Stimulated activated CD4-positive, alpha-beta T cell treated with anti-CD3 and anti-CD28 coated beads, Interleukin-2, amount 100 ng/mL, for 24 hours (primary cell): ENCODE measurements around the gene TUBB2A.

Source experiments
- DNase-seq, 2 donors: peaks; one replicate each; pipeline ENCODE4 v3.0.0-alpha.2; 2020

The TUBB2A gene

GRCh38 chr6:3118353-3119039 lies 38.8 kb downstream of the TUBB2A start, which contains the start of gene BPHL:
TSS of gene BPHL (plus strand) at chr6:3118711. CDS start at chr6:3118741, 30 bp downstream.
- DNase-seq, result peak; percentile 100

GRCh38 chr6:3117912-3118352 lies 39.4 kb downstream of the TUBB2A start:
- no peak for DNase-seq

- DNase-seq, result no peak
Measured at GRCh38 chr6:3114377-3114776, 43.0 kb downstream of the TUBB2A start.

- DNase-seq, result no peak
Measured at GRCh38 chr6:3109761-3110160, 47.6 kb downstream of the TUBB2A start.

- DNase-seq, result no peak
Measured at GRCh38 chr6:3108746-3109414, 48.5 kb downstream of the TUBB2A start.
